ENCODE results near the gene PTPRN2. TPM values are rescaled to one million over a fixed set of nuclear protein-coding genes. Genes with fewer than 3 reads are reported as not detected.

The PTPRN2 gene
- total and polyA plus RNA-seq, 2 donors (not counting 3 experiments of a cell fraction or from before 2014, with no cell fraction given), result 0.62 to 0.88 TPM

DNA sequence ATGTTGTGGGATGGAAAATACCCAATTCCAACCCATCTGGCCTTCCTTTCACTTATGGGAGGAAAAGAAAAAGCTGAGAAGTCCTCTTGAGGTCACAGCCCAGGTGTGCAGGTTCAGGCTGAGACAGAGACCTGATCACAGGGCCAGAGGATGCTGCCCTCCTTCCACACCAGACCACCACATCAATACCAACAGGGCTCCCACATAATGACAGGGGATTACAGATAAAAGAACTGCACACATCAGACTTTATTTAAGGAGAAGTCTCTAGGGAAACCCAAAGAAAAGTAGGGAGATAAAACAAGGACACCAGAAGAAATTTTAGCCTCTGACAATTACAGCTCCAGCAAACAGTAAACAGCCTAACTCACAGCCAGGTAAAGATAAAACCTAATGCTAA lies 548.4 kb downstream of the PTPRN2 start:
- dilution Hi-C loops (cut with MboI; ENCODE audit: extremely low pct_ligation_motif_present, low sequenced_read_pairs) (no loop called here), intact Hi-C loops (cut with micrococcal nuclease) (no loop called here)
- H3K4me3 ChIP-seq (replicated peaks in 1 of 3; ENCODE audit: insufficient read depth in 1 of 3, low read depth in 1 of 3, low read length in 3 of 3), result no peak overlapping the region
- H3K9ac ChIP-seq (replicated peaks; ENCODE audit: extremely low read depth, insufficient read depth, low read length), result no peak overlapping the region
- FAIRE-seq (no peak), DNase-seq (ENCODE audit: low read depth, low spot score) (no peak)
- no peaks in the 10 kb centered on the region for H3K79me2 ChIP-seq (ENCODE audit: control insufficient read depth, insufficient read depth, low read length)
- no peaks in the 10 kb centered on the region for H4K20me1 ChIP-seq (replicated peaks; ENCODE audit: control insufficient read depth, extremely low read depth, insufficient read depth, low read length)
- H2AFZ ChIP-seq (ENCODE audit: low read depth, low read length), result no peak overlapping the region
- no peak overlapping the region for H3K4me2 ChIP-seq (ENCODE audit: insufficient read depth, low read length)
- no TSS peak for BruUV-seq (replicated peaks)
- H3K9me1 ChIP-seq (replicated peaks; ENCODE audit: control insufficient read depth, extremely low read depth, insufficient read depth, low read length), result no peaks in the 10 kb centered on the region
- no peaks in the 10 kb centered on the region for H3K27me3 ChIP-seq (ENCODE audit: control insufficient read depth in 2 of 2, insufficient read depth in 2 of 2, low read length in 2 of 2)
- TF ChIP-seq MAX (IDR thresholded peaks at IDR 0.05; ENCODE audit: insufficient read depth, insufficient read length), result no peak
- no peak for TF ChIP-seq EZH2 (IDR thresholded peaks at IDR 0.05; ENCODE audit: borderline replicate concordance, low read depth, low read length, severe bottlenecking)
- no peak for TF ChIP-seq JUN (IDR thresholded peaks at IDR 0.05; ENCODE audit: borderline replicate concordance, insufficient read depth, insufficient read length, low read depth)
- no peak for TF ChIP-seq CTCF (IDR thresholded peaks at IDR 0.05; ENCODE audit: extremely low read depth in 1 of 2, insufficient read depth in 1 of 2, low read depth in 1 of 2, low read length in 2 of 2)
- TF ChIP-seq MYC (IDR thresholded peaks at IDR 0.05; ENCODE audit: low read depth, low read length), result no peak
- TF ChIP-seq POLR2AphosphoS5 (IDR thresholded peaks at IDR 0.05; ENCODE audit: insufficient read depth, low read depth, low read length), result no peak
- no peak for TF ChIP-seq FOS (IDR thresholded peaks at IDR 0.05; ENCODE audit: borderline replicate concordance, insufficient read depth, low read length)
- no peak for TF ChIP-seq GATA2 (IDR thresholded peaks at IDR 0.05; ENCODE audit: insufficient read depth, insufficient read length, low read depth, low read length)
- no peak for TF ChIP-seq POLR2A (IDR thresholded peaks at IDR 0.05; ENCODE audit: low read depth, low read length)
- no peaks in the 10 kb centered on the region for H3K36me3 ChIP-seq (ENCODE audit: control insufficient read depth in 2 of 2, extremely low read depth in 1 of 2, insufficient read depth in 2 of 2, low read length in 2 of 2)
- H3K9me3 ChIP-seq (replicated peaks; ENCODE audit: control insufficient read depth, insufficient read depth, low read length), result peaks cover 17% of the 10 kb centered on the region
- no peaks in the 10 kb centered on the region for H3K4me1 ChIP-seq (ENCODE audit: control insufficient read depth, extremely low read depth, insufficient read depth, low read length)
- no peak overlapping the region for H3K27ac ChIP-seq (ENCODE audit: insufficient read depth, low read depth, low read length)
- ChIA-PET CTCF (no interaction called here), POLR2A (no interaction called here)

Measured in endothelial cell of umbilical vein (primary cell).